ENCODE results near the gene ABAT.
A peak's percentile ranks its signal among the peaks of the same experiment; 100 is the strongest.

ABAT gene

DNA sequence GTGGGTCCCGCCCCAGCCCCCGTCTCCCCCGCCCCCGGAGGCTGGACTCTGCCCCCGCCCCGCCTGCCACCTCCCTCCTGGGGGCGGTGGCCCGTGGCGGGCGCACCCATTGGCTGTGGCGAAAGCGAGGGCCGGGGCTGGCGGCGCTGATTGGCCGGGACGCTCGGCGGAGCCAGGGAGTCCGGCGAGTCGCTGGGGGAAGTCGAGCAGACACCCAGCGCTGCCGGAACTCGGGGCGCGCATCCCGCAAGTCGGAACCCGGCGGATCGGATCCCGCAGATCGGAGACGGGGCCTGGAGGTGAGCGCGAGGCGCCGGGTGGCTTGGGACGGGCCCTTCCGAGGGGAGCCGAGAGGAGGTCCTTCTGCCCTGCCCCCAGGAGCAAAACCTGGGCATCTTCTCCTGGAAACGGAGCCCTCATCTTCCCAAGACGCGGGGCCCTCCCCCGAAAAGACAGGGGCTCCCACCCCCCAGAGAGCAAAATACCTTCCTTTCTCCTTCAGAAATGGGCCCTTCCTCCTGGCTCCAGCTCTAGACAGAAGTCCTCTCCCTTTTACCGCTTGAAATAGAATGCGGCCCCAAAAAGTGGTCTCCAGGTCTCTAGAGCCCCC, at the start of gene ABAT:
Gene ABAT, plus strand, starts transcription at position 205 of the 610 bp plus-strand sequence. CDS start 61,123 bp downstream, outside the sequence.
- peak; percentile 93 for DNase-seq (ENCODE audit: extremely low spot score)
- ChIA-PET CTCF (no interaction called here), POLR2A (interaction anchor here (3.3 kb wide), 1 partner anchor 194 kb away, joined by 9 read pairs; the partner anchor contains the start of gene CARHSP1)
- TF ChIP-seq L3MBTL2 (conservative IDR thresholded peaks at IDR 0.05): no peak
- no peak for TF ChIP-seq CTBP1 (IDR thresholded peaks at IDR 0.05; ENCODE audit: borderline replicate concordance)
- no peak for TF ChIP-seq SP1 (IDR thresholded peaks at IDR 0.05)
- no peak for TF ChIP-seq ARNT (IDR thresholded peaks at IDR 0.05)

DNA sequence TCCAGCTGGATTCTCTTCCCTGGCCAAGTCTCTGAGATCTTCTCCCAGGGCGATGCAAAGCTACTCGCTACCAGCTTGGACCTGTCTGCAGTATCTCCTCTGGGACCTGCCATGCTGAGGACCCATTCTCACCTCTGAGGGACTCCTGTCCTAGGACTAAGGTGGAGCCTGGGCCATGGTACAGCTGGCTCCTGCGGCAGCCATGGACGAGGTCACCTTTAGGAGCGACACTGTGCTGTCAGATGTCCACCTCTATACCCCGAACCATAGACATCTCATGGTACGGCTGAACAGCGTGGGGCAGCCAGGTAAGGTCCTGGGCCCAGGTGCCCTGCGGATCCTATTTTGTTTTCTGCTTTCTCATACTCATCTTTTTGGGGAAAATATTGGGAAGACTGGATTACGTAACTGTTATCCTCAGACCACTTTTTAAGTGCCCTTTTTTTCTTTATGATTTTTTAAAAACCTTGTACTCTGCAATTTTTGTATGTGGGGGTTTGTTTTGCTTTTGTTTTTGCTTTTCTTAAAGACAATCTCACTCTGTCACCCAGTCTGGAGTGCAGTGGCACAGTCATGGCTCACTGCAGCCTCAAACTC, 48.8 kb upstream of the ABAT start:
- CTCF ChIA-PET: no interaction called here
- POLR2A ChIA-PET: no interaction called here
- TF ChIP-seq FOXM1 (IDR thresholded peaks at IDR 0.05; ENCODE audit: borderline replicate concordance) (no peak), NFRKB (IDR thresholded peaks at IDR 0.05) (no peak), FOXK2 (IDR thresholded peaks at IDR 0.05) (no peak), LEF1 (IDR thresholded peaks at IDR 0.05; ENCODE audit: borderline replicate concordance) (no peak), SP1 (IDR thresholded peaks at IDR 0.05) (no peak), ELF4 (IDR thresholded peaks at IDR 0.05) (no peak), HDGF (IDR thresholded peaks at IDR 0.05; ENCODE audit: borderline replicate concordance) (no peak)
- TF ChIP-seq, protein P1, sequence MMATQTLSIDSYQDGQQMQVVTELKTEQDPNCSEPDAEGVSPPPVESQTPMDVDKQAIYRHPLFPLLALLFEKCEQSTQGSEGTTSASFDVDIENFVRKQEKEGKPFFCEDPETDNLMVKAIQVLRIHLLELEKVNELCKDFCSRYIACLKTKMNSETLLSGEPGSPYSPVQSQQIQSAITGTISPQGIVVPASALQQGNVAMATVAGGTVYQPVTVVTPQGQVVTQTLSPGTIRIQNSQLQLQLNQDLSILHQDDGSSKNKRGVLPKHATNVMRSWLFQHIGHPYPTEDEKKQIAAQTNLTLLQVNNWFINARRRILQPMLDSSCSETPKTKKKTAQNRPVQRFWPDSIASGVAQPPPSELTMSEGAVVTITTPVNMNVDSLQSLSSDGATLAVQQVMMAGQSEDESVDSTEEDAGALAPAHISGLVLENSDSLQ (IDR thresholded peaks at IDR 0.05): no peak
- no peak for DNase-seq (ENCODE audit: extremely low spot score)

DNA sequence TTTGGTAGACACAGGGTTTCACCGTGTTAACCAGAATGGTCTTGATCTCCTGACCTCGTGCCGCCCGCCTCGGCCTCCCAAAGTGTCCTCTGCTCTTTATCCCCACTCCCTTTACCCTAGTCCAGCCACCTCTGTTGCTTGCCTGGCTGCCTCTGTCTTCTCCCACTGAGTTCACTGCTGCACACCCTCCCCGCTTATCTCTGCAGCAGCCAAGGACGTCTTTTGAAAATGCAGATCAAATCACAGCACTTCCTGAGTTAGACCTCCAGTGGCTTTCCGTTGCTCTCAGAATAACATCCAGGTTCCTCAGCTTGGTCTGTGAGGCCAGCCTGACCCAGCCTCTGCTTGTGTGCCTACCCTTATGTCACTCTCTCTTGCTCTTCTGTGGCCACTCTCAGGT, 47.5 kb upstream of the ABAT start:
- ChIA-PET POLR2A (no interaction called here), CTCF (no interaction called here)
- TF ChIP-seq TARDBP (IDR thresholded peaks at IDR 0.05) (no peak), CTBP1 (IDR thresholded peaks at IDR 0.05; ENCODE audit: borderline replicate concordance) (no peak), SUZ12 (IDR thresholded peaks at IDR 0.05) (no peak), ARNT (IDR thresholded peaks at IDR 0.05) (no peak), BHLHE40 (IDR thresholded peaks at IDR 0.05; ENCODE audit: borderline replicate concordance) (no peak), L3MBTL2 (conservative IDR thresholded peaks at IDR 0.05) (no peak), ZNF384 (IDR thresholded peaks at IDR 0.05) (no peak), ELF4 (IDR thresholded peaks at IDR 0.05) (no peak), FOXM1 (IDR thresholded peaks at IDR 0.05; ENCODE audit: borderline replicate concordance) (no peak), NFRKB (IDR thresholded peaks at IDR 0.05) (no peak), FOXK2 (IDR thresholded peaks at IDR 0.05) (no peak), HDGF (IDR thresholded peaks at IDR 0.05; ENCODE audit: borderline replicate concordance) (no peak)
- TF ChIP-seq, protein P1 (IDR thresholded peaks at IDR 0.05): no peak
- DNase-seq (ENCODE audit: extremely low spot score): no peak

DNA sequence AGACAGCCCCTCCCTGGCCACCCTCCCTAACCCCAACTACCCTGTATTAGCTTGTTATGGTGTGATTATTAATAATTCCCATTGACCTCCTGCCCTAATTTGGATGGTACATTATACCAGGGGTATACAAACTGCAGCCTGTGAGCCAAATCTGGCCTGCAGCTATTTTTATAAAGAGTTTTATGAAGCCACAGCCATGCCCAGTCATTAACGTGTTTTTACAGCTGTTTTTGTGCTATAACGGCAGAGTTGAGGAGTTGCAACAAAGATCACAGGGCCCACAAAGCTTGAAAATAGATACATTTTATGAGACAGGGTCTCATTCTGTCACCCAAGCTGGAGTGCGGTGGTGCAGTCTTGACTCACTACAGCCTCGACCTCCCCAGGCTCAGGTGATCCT, 47.0 kb upstream of the ABAT start:
- POLR2A ChIA-PET: no interaction called here
- CTCF ChIA-PET: no interaction called here
- TF ChIP-seq TARDBP (IDR thresholded peaks at IDR 0.05) (no peak), SUZ12 (IDR thresholded peaks at IDR 0.05) (no peak), L3MBTL2 (conservative IDR thresholded peaks at IDR 0.05) (no peak), NFRKB (IDR thresholded peaks at IDR 0.05) (no peak), SP1 (IDR thresholded peaks at IDR 0.05) (no peak), ARNT (IDR thresholded peaks at IDR 0.05) (no peak), FOXK2 (IDR thresholded peaks at IDR 0.05) (no peak), ELF4 (IDR thresholded peaks at IDR 0.05) (no peak), FOXM1 (IDR thresholded peaks at IDR 0.05; ENCODE audit: borderline replicate concordance) (no peak), ZNF384 (IDR thresholded peaks at IDR 0.05) (no peak), BHLHE40 (IDR thresholded peaks at IDR 0.05; ENCODE audit: borderline replicate concordance) (no peak), CTBP1 (IDR thresholded peaks at IDR 0.05; ENCODE audit: borderline replicate concordance) (no peak), LEF1 (IDR thresholded peaks at IDR 0.05; ENCODE audit: borderline replicate concordance) (no peak), FOXA1 (IDR thresholded peaks at IDR 0.05) (no peak), HDGF (IDR thresholded peaks at IDR 0.05; ENCODE audit: borderline replicate concordance) (no peak)
- TF ChIP-seq, protein P1 (IDR thresholded peaks at IDR 0.05): no peak
- no peak for DNase-seq (ENCODE audit: extremely low spot score)

DNA sequence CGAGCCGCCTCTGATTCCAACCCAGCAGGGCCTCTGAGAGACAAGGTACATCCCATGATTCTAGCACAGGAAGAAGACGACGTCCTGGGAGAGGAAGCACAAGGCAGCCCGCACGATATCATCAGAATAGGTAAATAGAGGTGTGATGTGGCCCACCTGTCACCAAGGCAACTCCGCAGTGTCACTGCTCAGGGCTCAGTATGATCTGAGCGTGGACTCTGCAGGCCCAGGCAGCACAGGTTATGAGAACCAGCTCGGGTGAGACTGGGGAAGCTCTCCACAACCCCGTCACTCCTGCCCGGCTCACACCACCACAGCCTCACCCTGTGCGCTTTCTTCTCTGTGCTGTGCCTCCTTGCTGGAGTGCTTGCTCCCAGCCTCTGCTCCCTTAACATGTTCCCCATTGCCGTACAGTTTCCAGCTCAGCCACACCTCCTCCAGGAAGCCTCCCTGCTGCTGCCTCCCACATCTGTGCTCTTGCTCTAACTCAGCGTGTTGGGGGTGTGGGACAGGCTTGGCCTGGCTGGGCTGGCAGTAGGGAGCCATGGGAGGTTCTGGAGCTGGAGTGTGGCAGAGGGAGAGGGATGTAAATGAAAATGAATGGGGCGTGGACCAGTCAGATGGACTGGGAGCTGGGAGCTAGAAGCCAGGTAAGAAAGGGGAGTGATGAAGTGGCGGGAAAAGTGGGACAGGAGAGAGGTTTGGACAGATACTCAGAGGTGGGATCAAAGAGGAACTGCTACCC, 45.3 kb upstream of the ABAT start:
- CTCF ChIA-PET: no interaction called here

More for the DNA sequence above, 45.3 kb upstream of the ABAT start:
- POLR2A ChIA-PET: interaction anchor here (1.1 kb wide), 1 partner anchor 10 kb away, joined by 3 read pairs; no protein-coding TSS in a partner anchor
- TF ChIP-seq ELF4 (IDR thresholded peaks at IDR 0.05) (no peak), NFRKB (IDR thresholded peaks at IDR 0.05) (no peak), ARNT (IDR thresholded peaks at IDR 0.05) (no peak), CTBP1 (IDR thresholded peaks at IDR 0.05; ENCODE audit: borderline replicate concordance) (no peak), TARDBP (IDR thresholded peaks at IDR 0.05) (no peak), HDGF (IDR thresholded peaks at IDR 0.05; ENCODE audit: borderline replicate concordance) (no peak)
- TF ChIP-seq, protein P1 (IDR thresholded peaks at IDR 0.05): no peak
- DNase-seq (ENCODE audit: extremely low spot score): no peak

Data from HEK293T (cell line).